Heart left ventricle (tissue), 13 donors: ENCODE measurements around the gene CD47.

Experiments
- CTCF ChIP-seq, 12 donors: fragments of 200-600 bp; sonication (generic) in 4 of 12; IDR thresholded peaks; one replicate each; pipeline versions ENCODE4 v1.5.0 to v1.8.0; 2018 to 2022; ENCODE audit warnings: antibody characterized with exemption in 12 of 12, mild to moderate bottlenecking in 5 of 12
- POLR2A ChIP-seq, 2 donors: fragments of 450-650 bp; IDR thresholded peaks; one replicate each; pipeline ENCODE4 v1.6.1; 2017; ENCODE audit warnings: antibody characterized with exemption in 2 of 2, mild to moderate bottlenecking in 2 of 2, moderate library complexity in 2 of 2
- donor health status: ischemic (EF 13 %, LVEDD 7.1; RV severe dilation, severe dysfunction).
- donor health status: DM: no; HTN: yes; CAD: no.
- donor health status: DM: no; HTN: no; CAD: no.
- donor health status: ischemic (EF 25% LVEDD 6.9; RV normal size, moderate dysfunction).
- donor health status: ischemic (EF 25% LVEDD 5.7; RV mildly dilated, moderate dysfunction).
- donor health status: ischemic (EF 35%, LVEDD 5.7; RV mildly dilated, moderate dysfunction).
- donor health status: nonischemic (EF 11% LVEDD 7.7; RV severe dilation, severe dysfunction).
- donor health status: DM: yes; HTN: yes; CAD: no.
- donor health status: PGD.
- donor health status: ischemic (EF 29% LVEDD 5.4; RV normal size, mild dysfunction).
- donor health status: nonischemic (EF 23%, LVEDD 6.1; RV moderate dilation, normal function).

- TF ChIP-seq POLR2A (IDR thresholded peaks at IDR 0.05) (no peak), CTCF (IDR thresholded peaks at IDR 0.05) (no peak)
Observed at GRCh38 chr3:108014943-108015342, 75.9 kb downstream of the CD47 start.
